OCI-LY3 (cell line): ENCODE data around the gene SMYD3.

Experiments used
- H2AFZ ChIP-seq: fragments of 200-600, 300-600 bp; shearing (Covaris generic); 2 replicates; pipeline ENCODE4 v1.6.0; 2014; ENCODE audit warnings: antibody characterized with exemption, low read depth, low read length
- H3K27ac ChIP-seq: fragments of 200-600, 300-600 bp; sonication (generic); 2 replicates; pipeline ENCODE4 v1.5.1; 2014; ENCODE audit warnings: mild to moderate bottlenecking, low read length, moderate library complexity, mixed read lengths
- H3K27me3 ChIP-seq: fragments of 200-600, 300-600 bp; sonication (generic); 2 replicates; pipeline ENCODE4 v1.6.1; 2014; ENCODE audit warnings: low read depth, low read length, mixed read lengths
- H3K36me3 ChIP-seq: fragments of 200-600, 300-600 bp; sonication (generic); replicated peaks from 2 replicates; pipeline ENCODE3; 2014; ENCODE audit warnings: low read depth, low read length, mixed read lengths
- H3K4me1 ChIP-seq: fragments of 300-600, 200-600 bp; sonication (generic); 2 replicates; pipeline ENCODE4 v1.6.1; 2014; ENCODE audit warnings: low read length, mixed read lengths
- H3K4me2 ChIP-seq: fragments of 200-600, 300-600 bp; sonication (generic); 2 replicates; pipeline ENCODE4 v1.6.1; 2014; ENCODE audit warnings: low read length, mixed read lengths
- H3K4me3 ChIP-seq: fragments of 300-600, 200-600 bp; sonication (generic); 2 replicates; pipeline ENCODE4 v1.5.1; 2014; ENCODE audit warnings: antibody characterized with exemption, mild to moderate bottlenecking, low read length, moderate library complexity
- H3K79me2 ChIP-seq: fragments of 300-600, 200-600 bp; shearing (Covaris generic); 2 replicates; pipeline ENCODE4 v1.6.1; 2014; ENCODE audit warnings: mild to moderate bottlenecking, low read length, mixed read lengths
- H3K9ac ChIP-seq: fragments of 300-600, 200-600 bp; shearing (Covaris generic); 2 replicates; pipeline ENCODE4 v1.6.0; 2014; ENCODE audit warnings: mild to moderate bottlenecking, low read length, moderate library complexity
- H3K9me3 ChIP-seq: fragments of 200-600, 300-600 bp; shearing (Covaris generic); 2 replicates; pipeline ENCODE4 v1.6.1; 2014; ENCODE audit warnings: low read length, mixed read lengths; ENCODE audit not compliant: insufficient read depth
- H4K20me1 ChIP-seq: fragments of 200-600, 300-600 bp; sonication (generic); 2 replicates; pipeline ENCODE4 v1.6.1; 2016; ENCODE audit warnings: low read length, mixed read lengths; ENCODE audit not compliant: insufficient read depth
- CTCF ChIP-seq: fragments of 200-600, 300-600 bp; sonication (generic); IDR thresholded peaks from 2 replicates; pipeline ENCODE4 v1.5.1; 2014; ENCODE audit warnings: antibody characterized with exemption, low read length, low read depth
- EZH2phosphoT487 ChIP-seq: fragments of 200-600 bp; shearing (Covaris generic); IDR thresholded peaks from 2 replicates; pipeline ENCODE4 v1.6.1; 2018; ENCODE audit warnings: antibody characterized with exemption, mixed run types, low read depth

Gene SMYD3

DNA sequence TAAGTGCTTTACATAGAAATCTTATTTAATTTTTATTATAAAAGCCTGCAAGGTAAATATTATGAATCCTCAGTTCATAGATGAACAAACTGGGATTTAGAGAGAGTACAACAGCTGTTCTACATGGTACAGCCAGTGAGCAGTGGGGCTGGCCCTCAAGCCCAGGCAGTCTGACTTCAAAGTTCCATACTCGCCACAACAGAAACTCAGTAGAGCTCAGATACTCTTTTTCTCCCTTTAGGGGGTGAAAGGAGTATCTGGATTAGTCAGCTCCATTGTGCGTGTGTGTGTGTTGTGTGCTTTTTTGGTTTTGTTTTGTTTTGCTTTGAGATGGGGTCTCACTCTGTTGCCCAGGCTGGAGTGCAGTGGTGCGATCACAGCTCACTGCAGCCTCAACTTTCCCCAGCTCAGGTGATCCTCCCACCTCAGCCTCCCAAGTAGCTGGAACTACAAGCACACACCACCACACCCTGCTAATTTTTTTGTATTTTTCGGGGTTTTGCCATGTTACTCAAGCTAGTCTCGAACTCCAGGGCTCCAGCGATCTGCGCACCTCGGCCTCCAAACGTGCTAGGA is 378.5 kb downstream of the SMYD3 start:
- no peaks in the 10 kb centered on the region for H3K27me3 ChIP-seq
- peaks cover 11% of the 10 kb centered on the region for H3K4me1 ChIP-seq
- TF ChIP-seq EZH2phosphoT487: no peak
- no peak for TF ChIP-seq CTCF
- H3K4me2 ChIP-seq: no peak overlapping the region
- H3K9ac ChIP-seq: no peak overlapping the region
- no peaks in the 10 kb centered on the region for H4K20me1 ChIP-seq
- no peak overlapping the region for H3K4me3 ChIP-seq
- H3K36me3 ChIP-seq: no peaks in the 10 kb centered on the region
- no peak overlapping the region for H2AFZ ChIP-seq
- no peak overlapping the region for H3K27ac ChIP-seq
- no peaks in the 10 kb centered on the region for H3K9me3 ChIP-seq
- H3K79me2 ChIP-seq: no peaks in the 10 kb centered on the region

DNA sequence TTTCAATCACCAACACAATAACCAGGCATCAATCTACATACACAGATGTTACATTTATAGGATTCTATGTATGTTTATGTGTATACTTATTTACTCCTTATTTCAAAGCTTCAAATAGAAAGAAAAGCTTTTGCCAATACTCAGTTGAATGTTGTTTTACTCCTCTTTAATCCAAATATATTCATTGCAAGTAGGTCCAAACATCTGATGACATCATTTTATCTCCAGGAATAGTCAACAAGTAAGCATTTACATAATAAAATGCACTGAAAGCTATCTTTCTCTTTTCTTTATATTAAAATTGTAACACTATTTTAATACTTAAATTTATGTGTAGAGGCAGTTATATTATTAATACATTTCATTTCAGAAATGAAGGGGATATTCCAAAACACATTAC is 380.5 kb downstream of the SMYD3 start:
- Histone ChIP-seq H3K27me3 (no peaks in the 10 kb centered on the region), H3K4me3 (no peak overlapping the region), H3K27ac (no peak overlapping the region), H2AFZ (no peak overlapping the region), H4K20me1 (no peaks in the 10 kb centered on the region), H3K9me3 (no peaks in the 10 kb centered on the region), H3K36me3 (no peaks in the 10 kb centered on the region), H3K9ac (no peak overlapping the region), H3K4me1 (peaks cover 14% of the 10 kb centered on the region), H3K4me2 (no peak overlapping the region), H3K79me2 (no peaks in the 10 kb centered on the region)
- TF ChIP-seq CTCF: no peak
- TF ChIP-seq EZH2phosphoT487: no peak

- Histone ChIP-seq H3K79me2 (no peaks in the 10 kb centered on the region), H3K9me3 (no peaks in the 10 kb centered on the region), H3K36me3 (no peaks in the 10 kb centered on the region), H3K27me3 (no peaks in the 10 kb centered on the region), H4K20me1 (no peaks in the 10 kb centered on the region), H3K4me2 (no peak overlapping the region), H3K9ac (no peak overlapping the region), H2AFZ (no peak overlapping the region), H3K4me1 (peaks cover 17% of the 10 kb centered on the region), H3K27ac (no peak overlapping the region), H3K4me3 (no peak overlapping the region)
- TF ChIP-seq CTCF: no peak
- TF ChIP-seq EZH2phosphoT487: no peak
Measured at GRCh38 chr1:246122071-246122470, 385.0 kb downstream of the SMYD3 start.

GRCh38 chr1:246121533-246121932 is 385.5 kb downstream of the SMYD3 start:
- H3K4me1 ChIP-seq: peaks cover 22% of the 10 kb centered on the region
- H3K36me3 ChIP-seq: no peaks in the 10 kb centered on the region
- H3K9me3 ChIP-seq: no peaks in the 10 kb centered on the region
- H3K79me2 ChIP-seq: no peaks in the 10 kb centered on the region
- no peak overlapping the region for H2AFZ ChIP-seq
- H3K4me2 ChIP-seq: no peak overlapping the region
- H4K20me1 ChIP-seq: no peaks in the 10 kb centered on the region
- no peaks in the 10 kb centered on the region for H3K27me3 ChIP-seq
- no peak overlapping the region for H3K4me3 ChIP-seq
- TF ChIP-seq CTCF: no peak
- TF ChIP-seq EZH2phosphoT487: no peak
- H3K9ac ChIP-seq: no peak overlapping the region
- H3K27ac ChIP-seq: no peak overlapping the region
